NCI-H1092 (cell line): Measurements from ENCODE around the gene RDH14.

Experiments used
- DNase-seq: peaks from one replicate; lab custom pipeline; 2025; lab: John Stamatoyannopoulos, UW

RDH14 gene

DNA sequence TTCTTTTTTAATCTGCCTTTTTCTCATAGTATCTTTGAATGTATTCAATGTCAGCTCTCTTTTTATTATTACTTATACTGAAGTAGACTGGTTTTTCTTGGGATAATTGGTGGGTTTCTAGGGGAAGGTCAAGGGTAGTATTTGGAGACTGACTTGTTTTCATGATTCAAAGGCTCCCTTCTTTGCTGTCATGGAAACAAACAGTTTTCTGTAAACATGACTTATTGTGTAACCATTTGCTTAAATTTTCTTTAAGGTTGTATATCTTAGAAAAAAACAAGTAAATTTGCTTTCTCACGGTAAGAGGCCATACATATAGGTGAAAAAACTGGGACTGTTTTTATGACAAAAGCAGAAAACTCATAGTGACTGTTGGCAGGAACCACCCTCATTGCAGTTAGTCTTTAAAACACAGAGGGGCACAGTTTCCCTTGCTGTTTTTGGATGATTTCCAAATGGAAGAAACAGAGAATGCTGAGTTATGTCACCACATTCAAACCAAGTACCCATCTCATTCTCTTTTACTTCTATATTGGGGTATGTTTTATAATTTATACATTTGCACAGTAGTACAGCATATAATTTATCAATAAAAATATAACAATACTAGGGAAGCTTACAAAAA lies 5.8 kb upstream of the RDH14 start:
- no peak for DNase-seq

DNA sequence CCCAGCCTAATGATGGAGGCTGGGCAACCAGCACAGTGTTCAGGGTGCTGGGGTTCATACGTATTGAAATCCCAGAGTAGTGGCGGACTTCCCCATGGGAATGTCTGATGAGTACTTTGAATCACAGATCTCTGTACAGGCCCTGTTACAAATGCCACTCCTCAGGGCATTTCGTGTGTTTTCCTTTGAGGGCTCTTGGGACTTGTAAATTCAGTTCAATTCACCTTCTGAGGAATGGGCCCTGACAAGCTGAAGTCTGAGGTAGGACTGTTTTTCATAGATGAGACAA lies 288 bp upstream of the RDH14 start:
- DNase-seq = no peak

DNA sequence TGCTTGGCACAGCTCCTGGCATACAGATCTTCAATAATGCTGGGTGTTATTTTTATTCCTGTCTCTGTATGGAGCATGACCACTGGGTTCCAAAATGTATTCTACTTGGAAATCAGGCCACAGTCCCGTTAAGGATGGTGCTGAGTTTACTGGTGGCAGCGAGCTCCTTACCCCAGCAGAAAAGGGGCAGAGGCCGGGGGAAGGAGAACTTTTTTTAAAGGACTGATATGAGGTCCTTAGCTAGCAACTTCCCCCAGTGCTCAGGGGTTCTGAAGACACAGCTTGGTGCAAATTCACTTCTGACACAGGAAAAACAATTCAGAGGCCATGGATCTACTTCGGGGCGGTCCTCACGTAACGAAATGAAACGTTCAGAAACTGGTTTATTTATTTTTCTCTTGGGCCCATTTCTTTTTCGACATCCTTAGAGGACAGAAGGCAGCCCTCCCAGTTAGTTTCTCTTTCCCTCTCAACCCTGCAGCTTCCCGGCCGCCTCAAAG lies 872 bp downstream of the RDH14 start:
- DNase-seq = no peak

DNA sequence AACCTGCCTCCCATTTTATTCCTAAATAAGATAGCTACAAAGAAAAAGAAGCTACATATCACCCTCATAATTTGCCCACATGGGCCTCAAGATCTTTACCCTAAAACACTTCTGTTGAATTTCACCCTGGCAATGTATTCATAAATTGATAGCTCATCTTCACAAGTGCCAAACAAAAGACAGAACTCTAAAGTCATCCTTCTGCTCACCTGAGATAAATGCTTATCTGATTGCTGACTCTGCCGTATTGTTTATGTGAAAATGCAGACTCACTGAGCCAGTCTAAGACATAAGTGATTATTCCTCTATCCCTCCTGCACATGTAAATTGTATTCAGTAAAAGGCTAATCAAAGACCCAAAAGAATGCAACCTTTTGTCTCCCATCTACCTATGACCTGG lies 2.0 kb downstream of the RDH14 start:
- no peak for DNase-seq

DNA sequence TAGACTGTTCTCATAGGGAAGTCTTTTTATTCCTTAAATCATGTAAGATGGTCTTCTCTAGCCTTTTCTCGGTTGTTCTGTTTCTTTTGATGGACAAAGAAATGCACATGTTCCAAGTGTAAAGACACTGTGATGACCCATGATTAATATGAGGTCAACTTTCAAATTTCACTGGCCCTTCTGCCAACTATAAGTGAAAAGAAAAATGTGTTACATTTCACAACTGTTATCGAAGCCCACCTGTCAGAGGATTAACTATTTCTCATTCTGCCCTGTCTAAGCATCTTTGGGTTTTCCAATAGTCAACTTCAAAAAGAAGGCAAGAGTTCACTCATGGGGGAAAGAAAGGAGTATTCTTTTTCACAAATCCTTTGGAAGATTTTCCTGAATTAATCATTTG lies 3.3 kb downstream of the RDH14 start:
- DNase-seq = no peak

DNA sequence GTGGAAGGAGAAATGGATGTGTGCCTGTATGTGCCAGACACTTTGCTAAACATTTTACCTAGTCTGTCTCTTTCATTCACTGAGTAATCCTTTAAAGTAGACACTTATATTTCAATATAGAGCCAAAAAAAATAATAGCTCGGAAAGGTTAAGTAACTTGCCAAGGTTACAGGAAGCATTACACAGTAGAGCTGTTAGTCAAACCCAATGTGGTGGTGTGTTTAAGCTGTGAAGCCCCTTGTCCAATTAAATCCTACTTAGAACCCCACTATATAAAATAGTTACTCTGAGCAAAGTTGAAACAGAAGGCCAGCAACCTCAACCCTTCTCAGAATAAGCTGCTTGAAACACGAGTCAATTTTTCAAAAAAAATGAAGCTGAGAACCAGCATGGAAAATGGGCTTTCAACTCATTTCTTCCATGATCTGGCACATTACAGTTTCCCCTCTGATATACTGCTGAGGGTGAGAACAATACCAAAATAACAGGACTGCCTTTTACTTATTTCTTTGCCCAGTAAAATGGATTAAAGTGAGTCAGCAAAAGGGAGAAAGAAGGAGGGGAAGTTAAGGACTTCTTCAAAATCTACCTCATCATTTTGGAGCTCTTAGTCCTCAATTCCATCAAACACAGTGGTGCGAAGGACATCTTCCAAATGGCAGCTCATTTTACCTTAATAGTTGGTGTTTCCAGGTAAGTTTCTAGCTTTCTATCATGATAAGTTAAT lies 7.9 kb downstream of the RDH14 start:
- DNase-seq = no peak

DNA sequence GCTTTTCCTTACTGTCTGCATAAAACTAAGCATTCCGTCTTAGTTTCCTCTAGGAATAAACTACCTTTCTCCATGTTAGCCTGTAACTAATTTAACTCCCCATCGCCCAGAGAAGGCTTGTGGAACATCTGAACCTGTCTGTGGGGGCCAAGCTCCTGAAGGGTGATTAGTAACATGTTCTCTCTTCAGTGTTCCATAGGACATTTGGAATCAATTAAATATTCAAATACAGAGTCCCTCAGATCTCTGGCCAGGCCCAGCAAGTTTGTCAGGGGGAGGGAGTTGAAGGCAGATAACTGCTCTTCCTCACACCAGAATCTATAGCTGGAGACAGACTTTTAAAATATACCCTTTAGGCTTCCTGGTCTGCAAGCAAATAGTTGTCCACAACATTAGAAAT lies 8.8 kb downstream of the RDH14 start:
- no peak for DNase-seq

DNA sequence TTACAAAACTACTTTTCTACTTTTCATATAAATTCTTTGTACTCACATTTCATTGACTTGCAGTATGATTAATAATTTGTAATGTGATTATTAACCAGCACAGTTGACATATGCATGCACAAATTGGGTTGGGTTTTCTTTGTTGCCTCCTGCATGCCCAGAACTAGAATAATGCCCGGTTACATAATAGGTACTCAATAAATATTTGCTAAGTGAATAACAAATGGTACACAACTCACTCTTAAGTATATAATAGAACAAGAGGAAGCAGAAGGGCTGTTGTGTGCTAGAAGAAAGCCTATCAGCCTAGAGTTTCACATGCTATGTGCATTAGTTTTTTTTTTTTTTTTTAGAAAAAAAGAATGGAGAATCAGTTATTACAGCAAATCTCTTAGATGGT lies 9.3 kb downstream of the RDH14 start:
- DNase-seq = no peak

DNA sequence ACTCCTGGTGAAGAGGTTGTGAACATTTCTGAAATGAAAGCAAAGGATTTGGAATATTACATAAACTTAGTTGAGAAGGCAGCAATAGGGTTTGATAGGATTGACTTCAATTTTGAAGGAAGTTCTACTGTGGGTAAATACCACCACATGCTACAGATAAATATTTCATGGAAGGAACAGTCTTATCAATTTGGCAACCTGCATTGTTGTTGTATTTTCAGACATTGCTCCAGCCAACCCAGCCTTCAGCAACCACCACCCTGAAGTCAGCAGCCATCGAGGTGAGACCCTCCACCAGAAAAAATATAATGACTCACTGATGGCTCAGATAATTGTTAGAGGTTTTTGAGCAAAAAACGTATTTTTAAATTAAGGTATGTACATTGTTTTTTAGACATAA lies 10.0 kb downstream of the RDH14 start:
- no peak for DNase-seq

DNA sequence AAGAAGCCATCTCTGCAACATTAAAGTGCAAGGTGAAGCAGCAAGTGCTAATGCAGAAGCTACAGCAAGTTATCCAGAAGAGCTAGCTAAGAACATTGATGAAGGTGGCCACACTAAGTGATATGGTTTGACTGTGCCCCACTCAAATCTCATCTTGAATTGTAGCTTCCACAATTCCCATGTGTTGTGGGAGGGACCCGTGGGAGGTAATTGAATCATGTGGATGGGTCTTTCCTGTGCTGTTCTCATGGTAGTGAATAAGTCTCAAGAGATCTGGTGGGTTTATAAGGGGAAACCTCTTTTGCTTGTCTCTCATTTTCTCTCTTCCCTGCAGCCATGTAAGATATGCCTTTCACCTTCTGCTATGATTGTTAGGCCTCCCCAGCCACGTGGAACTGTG lies 11.4 kb downstream of the RDH14 start:
- DNase-seq = no peak

DNA sequence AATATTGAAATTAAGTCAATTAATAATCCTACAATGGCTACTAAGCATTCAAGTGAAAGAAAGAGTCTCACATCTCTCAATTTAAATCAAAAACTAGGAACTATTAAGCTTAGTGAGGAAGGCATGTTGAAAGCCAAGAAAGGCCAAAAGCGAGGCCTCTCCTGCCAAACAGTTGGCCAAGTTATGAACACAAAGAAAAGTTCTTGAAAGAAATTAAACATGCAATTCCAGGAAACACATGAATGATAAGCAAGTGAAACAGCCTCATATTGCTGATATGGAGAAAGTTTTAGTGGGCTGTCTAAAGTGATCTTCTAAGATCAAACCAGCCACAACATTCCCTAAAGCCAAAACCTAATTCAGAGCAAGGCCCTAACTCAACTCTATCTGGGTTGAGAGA lies 11.8 kb downstream of the RDH14 start:
- no peak for DNase-seq

DNA sequence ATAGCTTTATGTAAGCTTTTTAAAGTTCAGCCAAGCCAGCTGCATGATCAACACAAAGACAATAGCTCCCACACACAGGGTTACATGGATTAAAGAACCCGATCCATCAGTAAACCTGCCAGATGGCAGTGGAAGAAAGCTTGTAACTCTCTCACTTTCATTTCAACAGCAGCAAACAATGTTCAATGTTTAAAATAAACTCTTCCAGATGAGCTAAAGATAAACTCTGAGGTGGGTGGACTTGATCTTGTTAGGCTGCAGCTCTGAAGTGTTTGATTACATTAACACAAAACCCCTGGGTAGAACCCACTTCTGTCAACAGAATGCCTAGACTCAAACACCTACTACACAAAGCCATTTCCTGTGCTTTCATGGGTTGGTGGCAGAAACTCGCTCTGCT lies 13.9 kb downstream of the RDH14 start:
- DNase-seq = peak; percentile 11

DNA sequence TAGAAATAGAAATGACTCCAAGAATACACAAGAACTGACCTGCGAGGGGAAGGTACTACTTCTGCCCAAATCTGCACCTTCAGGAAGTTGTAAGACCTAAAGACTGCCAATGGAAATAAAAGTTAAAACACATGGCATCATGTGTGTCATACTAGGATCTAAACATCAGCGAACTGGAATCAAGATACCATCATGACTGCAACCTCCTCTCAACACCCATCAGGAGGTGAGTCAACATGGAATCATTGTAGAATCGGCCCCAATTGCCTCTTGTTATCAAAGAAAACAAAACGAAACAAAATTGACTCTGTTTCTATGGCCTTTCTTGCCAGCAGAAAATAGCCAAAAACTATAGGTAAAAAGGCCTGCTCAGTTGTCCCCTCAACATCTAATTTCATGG lies 15.1 kb downstream of the RDH14 start:
- no peak for DNase-seq

DNA sequence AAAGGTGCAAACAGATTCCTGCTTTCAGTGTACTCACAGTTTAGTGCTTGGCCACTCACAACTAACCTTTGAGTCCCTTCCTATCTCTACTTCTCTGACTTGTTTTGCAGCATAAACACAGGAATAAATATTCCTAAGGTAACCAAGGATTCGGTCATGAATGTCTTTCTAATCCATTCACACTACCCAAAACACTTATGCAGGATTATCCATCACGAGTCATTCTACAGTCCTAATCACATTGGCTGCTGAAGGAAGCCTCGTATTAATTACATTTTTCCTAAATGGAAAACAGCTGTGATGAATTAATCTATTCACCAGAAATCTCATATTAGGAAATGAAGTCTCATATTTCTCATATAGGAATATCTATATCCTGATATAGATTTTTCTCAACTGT lies 16.3 kb downstream of the RDH14 start:
- DNase-seq = no peak

DNA sequence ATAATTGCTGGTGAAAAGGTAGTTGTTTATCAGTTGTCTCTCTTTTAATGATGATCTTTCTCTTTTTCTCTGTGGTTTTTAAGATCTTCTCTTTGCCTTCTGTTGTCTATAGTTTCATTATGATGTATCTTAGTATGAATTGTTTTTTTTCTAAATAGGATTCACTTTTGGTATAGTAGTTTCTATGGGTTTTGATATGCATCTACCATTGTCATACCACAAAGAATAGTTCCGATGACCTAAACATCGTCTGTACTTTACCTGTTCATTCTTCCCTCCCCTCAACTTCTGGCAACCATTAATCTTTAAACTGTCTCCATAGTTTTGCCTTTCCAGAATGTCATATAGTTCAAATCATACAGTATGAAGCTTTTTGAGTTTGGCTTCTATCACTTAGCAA lies 19.6 kb downstream of the RDH14 start:
- no peak for DNase-seq

DNA sequence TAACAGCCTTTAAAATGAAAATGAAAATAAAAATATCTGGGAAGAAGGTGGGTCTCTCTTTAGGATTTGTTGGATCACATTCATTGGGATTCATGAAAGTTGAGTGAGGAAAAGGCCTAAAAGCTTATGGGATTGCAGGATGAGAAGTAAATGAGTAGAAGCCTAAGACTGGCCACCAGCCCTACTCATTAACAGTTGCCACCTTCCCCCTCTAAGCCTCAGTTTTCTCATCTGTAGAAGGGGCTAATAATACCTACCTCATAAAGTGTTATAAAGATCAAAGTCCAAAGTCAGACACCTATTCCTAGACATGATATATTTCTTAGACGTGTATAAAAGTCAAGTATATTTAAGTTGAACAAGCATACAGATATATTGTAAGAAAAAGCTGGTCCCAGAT lies 23.8 kb downstream of the RDH14 start:
- DNase-seq = no peak

DNA sequence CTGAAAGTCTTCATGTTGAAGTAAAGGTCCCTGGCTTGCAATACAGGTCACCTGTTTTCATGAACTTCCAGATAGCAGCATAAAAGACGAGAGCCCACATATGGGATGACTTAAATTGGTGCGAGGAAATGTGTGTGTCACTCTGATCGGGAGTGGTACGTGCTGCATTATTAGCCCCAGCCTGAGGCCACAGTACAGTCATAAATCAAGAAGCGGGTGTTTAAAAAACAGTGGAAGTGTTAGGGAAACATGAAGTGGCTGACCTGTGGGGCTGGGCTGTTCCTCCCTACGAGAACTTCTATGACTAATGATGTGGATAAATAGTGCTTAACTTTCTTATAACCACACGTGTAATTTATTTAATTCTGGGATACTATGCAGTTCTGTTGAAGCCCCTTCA lies 24.4 kb downstream of the RDH14 start:
- DNase-seq = no peak

DNA sequence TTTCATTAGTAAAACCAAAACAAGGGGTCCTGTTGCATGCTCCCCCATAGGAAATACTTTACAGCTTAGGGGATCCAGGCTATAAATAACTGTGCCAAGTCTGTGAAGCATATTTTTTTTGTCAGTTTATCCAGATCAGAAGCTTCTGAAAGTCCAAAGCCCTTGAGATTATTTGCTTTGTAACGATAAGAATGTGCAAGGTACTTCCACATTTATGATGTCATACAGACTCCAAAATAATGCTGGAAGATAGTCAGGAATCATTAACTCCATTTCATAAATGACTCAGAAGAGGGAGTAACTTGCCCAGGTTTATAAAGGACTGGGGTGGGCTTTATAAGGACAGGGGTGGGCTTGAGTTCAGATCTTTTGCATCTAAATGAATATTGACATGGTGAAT lies 29.3 kb downstream of the RDH14 start:
- DNase-seq = no peak

DNA sequence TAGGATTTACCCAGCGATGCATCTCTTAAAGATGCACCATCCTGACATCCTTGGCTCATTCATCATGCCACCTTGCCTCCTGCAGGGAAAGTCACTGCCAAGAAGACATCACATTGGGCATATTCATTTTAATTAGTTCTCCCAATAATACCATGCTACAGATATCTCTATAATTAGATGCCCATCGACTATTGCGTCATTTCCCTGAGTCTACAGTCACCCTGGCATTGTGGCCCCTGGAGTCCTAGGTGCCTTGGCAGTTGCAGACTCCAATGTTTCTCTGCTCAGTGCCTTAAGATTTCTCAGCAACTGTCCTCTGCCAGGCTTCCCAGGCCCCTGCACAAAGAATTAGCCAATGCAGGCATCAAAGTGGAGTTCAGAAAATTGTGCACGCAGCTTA lies 32.6 kb downstream of the RDH14 start:
- DNase-seq = no peak

DNA sequence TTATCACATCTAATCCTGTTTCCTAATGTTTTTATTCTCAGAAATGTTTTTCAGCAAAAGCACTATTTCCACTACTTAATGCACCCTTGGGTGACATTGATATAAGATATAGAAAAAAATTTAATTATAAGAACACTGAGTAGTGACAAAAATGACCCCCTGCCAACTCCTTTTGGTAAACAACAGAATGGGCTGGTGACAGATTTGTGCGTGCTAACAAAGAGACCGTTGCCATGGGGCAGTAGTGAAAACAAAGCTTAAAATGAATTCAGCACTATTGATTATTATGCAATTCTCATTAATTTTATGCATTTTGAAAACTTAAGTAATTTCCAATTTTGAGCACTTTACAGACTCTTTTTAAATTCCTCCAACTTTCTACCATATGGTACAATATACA lies 33.1 kb downstream of the RDH14 start:
- no peak for DNase-seq

DNA sequence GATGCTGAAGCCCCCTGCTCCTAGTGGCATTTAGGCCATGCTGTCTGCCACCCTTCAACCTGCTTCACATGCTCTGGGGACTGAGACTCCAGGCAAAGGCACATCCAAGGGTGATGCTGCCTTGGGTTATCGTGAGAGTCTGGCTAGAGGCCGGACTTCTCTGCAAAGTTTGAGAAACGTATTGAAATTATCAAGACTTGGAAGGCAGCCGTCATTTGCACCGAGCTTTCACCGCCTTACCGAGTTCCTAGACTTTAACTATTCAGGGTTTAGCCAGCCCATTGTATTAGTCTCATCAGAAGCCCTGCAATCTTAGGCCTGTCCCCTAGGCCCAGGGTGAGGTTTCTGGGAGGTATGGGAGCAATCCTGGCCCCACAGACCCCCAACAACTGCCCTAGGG lies 34.0 kb downstream of the RDH14 start:
- DNase-seq = no peak

DNA sequence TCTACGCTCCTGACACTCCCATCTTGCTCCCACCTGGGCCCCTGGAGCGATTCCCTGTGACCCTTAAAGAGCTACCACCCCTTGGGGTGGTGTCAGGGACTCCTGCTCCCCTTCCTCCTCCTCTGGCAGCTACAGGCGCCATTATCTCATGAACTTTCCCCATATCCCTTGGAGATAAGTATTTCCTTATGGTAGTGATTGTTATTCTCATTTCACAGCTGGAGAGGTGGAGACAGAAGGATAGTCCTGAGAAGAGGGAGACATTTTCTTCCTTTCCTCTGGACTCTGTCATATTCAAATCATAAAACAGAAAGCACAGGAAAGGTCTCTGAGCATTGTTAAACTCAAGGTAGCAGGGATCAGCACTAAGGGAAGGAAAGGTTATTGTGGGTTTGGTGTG lies 34.6 kb downstream of the RDH14 start:
- no peak for DNase-seq

DNA sequence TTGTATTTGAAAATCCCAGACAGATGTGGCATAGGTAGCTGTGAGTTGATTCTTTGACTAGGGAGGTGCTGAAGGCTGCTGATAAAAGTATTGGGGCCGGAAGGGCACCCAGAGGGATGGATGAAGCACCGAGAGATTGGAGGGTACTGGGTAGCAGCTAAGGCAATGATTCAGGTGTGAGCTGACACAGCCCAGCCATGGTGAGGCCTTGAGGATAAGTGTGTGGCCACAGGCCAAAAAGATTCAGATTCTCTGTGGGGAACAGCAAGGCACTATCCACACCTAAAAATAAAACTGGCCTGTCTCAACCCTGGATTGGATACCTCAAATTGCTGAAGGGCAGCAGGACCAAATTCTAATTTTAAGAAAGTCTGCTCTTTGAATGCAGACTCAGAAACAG lies 35.2 kb downstream of the RDH14 start:
- DNase-seq = no peak

DNA sequence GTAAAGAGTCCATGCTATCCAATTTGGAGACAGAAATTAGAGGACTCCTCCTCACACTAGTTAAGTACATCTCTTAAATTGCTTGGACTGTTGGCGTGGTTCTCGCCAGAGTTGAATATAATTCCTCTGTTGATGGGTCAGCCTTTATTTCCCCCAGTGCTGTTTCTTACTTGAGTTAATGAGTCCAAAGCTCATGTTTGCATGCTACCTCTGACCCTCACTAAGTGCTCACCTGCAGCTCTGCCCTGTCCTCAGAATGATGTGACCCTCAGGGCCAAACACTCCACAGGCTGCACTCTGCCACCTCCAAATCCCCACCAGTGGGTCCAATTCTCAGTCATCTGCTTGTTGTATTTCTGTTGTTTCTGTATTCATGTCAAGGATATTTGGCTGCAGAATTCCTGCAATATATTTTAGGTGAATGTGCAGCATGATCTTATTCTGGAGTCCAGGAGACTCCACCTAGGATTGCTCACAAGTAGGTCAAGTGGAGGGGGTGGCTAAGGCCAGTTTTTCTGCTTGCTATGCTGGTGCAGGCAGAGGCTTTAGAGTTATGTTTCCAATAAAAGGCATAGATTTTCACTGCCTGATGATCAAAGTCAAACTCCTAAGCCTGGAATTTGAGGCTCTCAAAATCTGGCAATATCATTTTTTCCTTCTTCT lies 37.8 kb downstream of the RDH14 start:
- DNase-seq = no peak
